H9 (cell line): ENCODE measurements around the gene ZCCHC8. TPM values are rescaled to one million over a fixed set of nuclear protein-coding genes. Genes with fewer than 3 reads are reported as not detected.
"Not testable (repeated sequence)": the region's sequence is repeated elsewhere in the genome, so short reads cannot be mapped to it uniquely, and the experiment has no call there.

Experiments
- DNase-seq: peaks from one replicate; pipeline ENCODE4 v3.0.0-alpha.2; 2017
- H2AFZ ChIP-seq: one replicate; pipeline ENCODE4 v1.6.1; 2013; ENCODE audit warnings: mild to moderate bottlenecking, low read length, control low read depth, moderate library complexity
- H2AK5ac ChIP-seq: 2 replicates; pipeline ENCODE4 v1.6.1; 2013; ENCODE audit warnings: low read length, control low read depth, mixed read lengths; ENCODE audit not compliant: insufficient read length
- H2BK120ac ChIP-seq: one replicate; pipeline ENCODE4 v1.6.1; 2013; ENCODE audit warnings: low read depth, mild to moderate bottlenecking, low read length, control low read depth, inconsistent platforms; ENCODE audit not compliant: poor library complexity, severe bottlenecking
- H2BK12ac ChIP-seq: 2 replicates; pipeline ENCODE4 v1.6.1; 2013; ENCODE audit warnings: low read length, control low read depth, mixed read lengths, low read depth; ENCODE audit not compliant: insufficient read length
- H2BK15ac ChIP-seq: 2 replicates; pipeline ENCODE4 v1.6.1; 2013; ENCODE audit warnings: low read depth, low read length, control low read depth
- H2BK20ac ChIP-seq: one replicate; pipeline ENCODE4 v1.6.1; 2013; ENCODE audit warnings: low read depth, mild to moderate bottlenecking, low read length, control low read depth, inconsistent platforms; ENCODE audit not compliant: poor library complexity, severe bottlenecking
- H2BK5ac ChIP-seq: 2 replicates; pipeline ENCODE4 v1.6.1; 2013; ENCODE audit warnings: low read length, control low read depth, mixed read lengths; ENCODE audit not compliant: insufficient read length
- H3K14ac ChIP-seq: 2 replicates; pipeline ENCODE4 v1.6.1; 2013; ENCODE audit warnings: low read length, control low read depth; ENCODE audit not compliant: insufficient read depth
- H3K18ac ChIP-seq: 2 replicates; pipeline ENCODE4 v1.6.1; 2013; ENCODE audit warnings: low read depth, mild to moderate bottlenecking, mixed read lengths, low read length, control low read depth; ENCODE audit not compliant: insufficient read length
- H3K23ac ChIP-seq: 2 replicates; pipeline ENCODE4 v1.6.1; 2013; ENCODE audit warnings: low read length, control low read depth, mixed read lengths, low read depth; ENCODE audit not compliant: insufficient read length
- H3K23me2 ChIP-seq: 2 replicates; pipeline ENCODE4 v1.6.1; 2013; ENCODE audit warnings: low read depth, mild to moderate bottlenecking, mixed read lengths, low read length, control low read depth; ENCODE audit not compliant: insufficient read length, poor library complexity, severe bottlenecking
- H3K27ac ChIP-seq: 2 replicates; pipeline ENCODE4 v1.5.1; 2013; ENCODE audit warnings: low read length, control low read depth, mixed read lengths, low read depth; ENCODE audit not compliant: insufficient read length
- H3K27me3 ChIP-seq: 2 replicates; pipeline ENCODE4 v1.6.1; 2013; ENCODE audit warnings: low read length, control low read depth, inconsistent platforms; ENCODE audit not compliant: insufficient read depth
- H3K4ac ChIP-seq: 2 replicates; pipeline ENCODE4 v1.6.1; 2013; ENCODE audit warnings: low read depth, mild to moderate bottlenecking, control low read depth, inconsistent platforms, low read length, moderate library complexity
- H3K4me1 ChIP-seq: 2 replicates; pipeline ENCODE4 v1.6.1; 2013; ENCODE audit warnings: low read length, control low read depth, inconsistent platforms; ENCODE audit not compliant: insufficient read depth
- H3K4me2 ChIP-seq: 2 replicates; pipeline ENCODE4 v1.6.1; 2013; ENCODE audit warnings: low read length, control low read depth, mixed read lengths; ENCODE audit not compliant: insufficient read length, insufficient read depth
- H3K56ac ChIP-seq: 2 replicates; pipeline ENCODE4 v1.6.1; 2013; ENCODE audit warnings: low read depth, mild to moderate bottlenecking, mixed read lengths, low read length, control low read depth; ENCODE audit not compliant: insufficient read length
- H3K79me1 ChIP-seq: 2 replicates; pipeline ENCODE4 v1.6.1; 2013; ENCODE audit warnings: low read depth, mild to moderate bottlenecking, moderate library complexity, low read length, control low read depth, inconsistent platforms; ENCODE audit not compliant: insufficient read depth, poor library complexity, severe bottlenecking
- H3K79me2 ChIP-seq: 2 replicates; pipeline ENCODE4 v1.6.1; 2013; ENCODE audit warnings: low read length, control low read depth, inconsistent platforms; ENCODE audit not compliant: insufficient read depth
- H3K9ac ChIP-seq: 2 replicates; pipeline ENCODE4 v1.6.1; 2013; ENCODE audit warnings: low read length, control low read depth, mixed read lengths; ENCODE audit not compliant: insufficient read length; ENCODE audit errors: extremely low read depth
- H3K9me3 ChIP-seq: one replicate; pipeline ENCODE4 v1.6.1; 2013; ENCODE audit warnings: low read depth, low read length, inconsistent platforms; ENCODE audit not compliant: control insufficient read depth
- H3T11ph ChIP-seq: one replicate; pipeline ENCODE4 v1.6.1; 2013; ENCODE audit warnings: mild to moderate bottlenecking, low read length, control low read depth, inconsistent platforms
- H4K20me1 ChIP-seq: one replicate; pipeline ENCODE4 v1.6.1; 2013; ENCODE audit not compliant: control insufficient read depth, insufficient read length, insufficient read depth
- H4K5ac ChIP-seq: 2 replicates; pipeline ENCODE4 v1.6.1; 2013; ENCODE audit warnings: low read depth, mild to moderate bottlenecking, mixed read lengths, low read length, control low read depth; ENCODE audit not compliant: insufficient read length
- H4K8ac ChIP-seq: replicated peaks from 2 replicates; pipeline ENCODE4 v1.6.1; 2013; ENCODE audit warnings: low read length, control low read depth, mixed read lengths, low read depth; ENCODE audit not compliant: insufficient read length
- H4K91ac ChIP-seq: 2 replicates; pipeline ENCODE4 v1.6.1; 2013; ENCODE audit warnings: low read depth, mild to moderate bottlenecking, moderate library complexity, mixed read lengths, low read length, control low read depth; ENCODE audit not compliant: insufficient read length
- H3K27ac Mint-ChIP-seq, 3 experiments: 2 replicates in 2 of 3; 3 replicates in 1 of 3; pipeline ENCODE4 v1.8.0; 2020 to 2021; ENCODE audit warnings: mixed read lengths in 3 of 3, mild to moderate bottlenecking in 1 of 3, moderate library complexity in 1 of 3
- H3K27me3 Mint-ChIP-seq: 2 replicates; pipeline ENCODE4 v1.8.0; 2021; ENCODE audit warnings: low read depth, mild to moderate bottlenecking, moderate library complexity, mixed read lengths
- H3K36me3 Mint-ChIP-seq, 3 experiments: 2 replicates in 2 of 3; 3 replicates in 1 of 3; pipeline ENCODE4 v1.8.0; 2020 to 2021; ENCODE audit warnings: low read depth in 3 of 3, mixed read lengths in 3 of 3; ENCODE audit not compliant: insufficient read depth in 1 of 3
- H3K4me1 Mint-ChIP-seq, 2 experiments: 2 replicates each; pipeline ENCODE4 v1.8.0; 2020; ENCODE audit warnings: mixed read lengths in 2 of 2
- H3K4me3 Mint-ChIP-seq, 2 experiments: 2 replicates in 1 of 2; 3 replicates in 1 of 2; pipeline ENCODE4 v1.8.0; 2020 to 2021; ENCODE audit warnings: mild to moderate bottlenecking in 2 of 2, mixed read lengths in 2 of 2, moderate library complexity in 1 of 2
- H3K9me3 Mint-ChIP-seq, 2 experiments: 2 replicates in 1 of 2; 3 replicates in 1 of 2; pipeline ENCODE4 v1.8.0; 2020; ENCODE audit warnings: mild to moderate bottlenecking in 2 of 2, mixed read lengths in 2 of 2, moderate library complexity in 1 of 2
- WGBS: extraction: QIAGEN DNeasy Blood & Tissue Kit; methylation state at CpG from one replicate; pipeline ENCODE4 v1.1.7; 2013; ENCODE audit warnings: missing lambda C conversion rate, low lambda C conversion rate, mixed read lengths; ENCODE audit not compliant: insufficient read length; ENCODE audit errors: extremely low coverage; 5-methylcytosine and 5-hydroxymethylcytosine counted together
- total RNA-seq: library from RNA; stranded (reverse); gene quantifications from 2 replicates; pipeline ENCODE4 v1.2.1, GENCODE V29; 2021

The ZCCHC8 gene
- total RNA-seq, 1 experiment from 2014 or later, result 37.3 TPM

GRCh38 chr12:122446390-122446789 is 54.3 kb downstream of the ZCCHC8 start:
- not testable (repeated sequence) for H3K27ac ChIP-seq, H3K4me2 ChIP-seq, H3K14ac ChIP-seq, H3K27me3 Mint-ChIP-seq, H3K4me1 ChIP-seq, H3T11ph ChIP-seq, H2BK5ac ChIP-seq, H4K5ac ChIP-seq, H4K20me1 ChIP-seq, H2BK120ac ChIP-seq, H2BK15ac ChIP-seq, DNase-seq, H2BK20ac ChIP-seq, H3K23ac ChIP-seq, H3K4ac ChIP-seq, H3K27me3 ChIP-seq, H3K79me1 ChIP-seq, H3K27ac Mint-ChIP-seq, H3K18ac ChIP-seq, H3K36me3 Mint-ChIP-seq, H3K9me3 Mint-ChIP-seq, H2AFZ ChIP-seq, H3K56ac ChIP-seq, H4K8ac ChIP-seq, H3K9me3 ChIP-seq, H3K9ac ChIP-seq, H3K4me3 Mint-ChIP-seq, H2BK12ac ChIP-seq, H3K23me2 ChIP-seq, H3K79me2 ChIP-seq, H4K91ac ChIP-seq, H2AK5ac ChIP-seq, H3K4me1 Mint-ChIP-seq
- WGBS, result no CpG with 5 or more reads among the region's 6 CpGs

GRCh38 chr12:122444071-122444470 is 56.7 kb downstream of the ZCCHC8 start:
- not testable (repeated sequence) for H3K79me1 ChIP-seq, H3K27me3 Mint-ChIP-seq, H3K27ac Mint-ChIP-seq, H3K4me2 ChIP-seq, H3T11ph ChIP-seq, H3K4ac ChIP-seq, H3K36me3 Mint-ChIP-seq, H3K14ac ChIP-seq, H3K23me2 ChIP-seq, H2AK5ac ChIP-seq, H3K4me1 Mint-ChIP-seq, H3K9ac ChIP-seq, H3K9me3 ChIP-seq, H4K5ac ChIP-seq, H2BK15ac ChIP-seq, DNase-seq, H4K8ac ChIP-seq, H3K27me3 ChIP-seq, H2BK120ac ChIP-seq, H3K4me1 ChIP-seq, H4K91ac ChIP-seq, H2BK5ac ChIP-seq, H4K20me1 ChIP-seq, H3K18ac ChIP-seq, H3K56ac ChIP-seq, H3K23ac ChIP-seq, H3K9me3 Mint-ChIP-seq, H2BK20ac ChIP-seq, H2AFZ ChIP-seq, H3K79me2 ChIP-seq, H2BK12ac ChIP-seq, H3K27ac ChIP-seq, H3K4me3 Mint-ChIP-seq
- no CpG with 5 or more reads among the region's 5 CpGs for WGBS
